HepG2 (cell line): ENCODE measurements around the gene CCNF.

ENCODE experiments used
- CTCF ChIP-seq: sonication (generic); formaldehyde crosslinking; IDR thresholded peaks from 2 replicates; pipeline ENCODE4 v1.5.0; 2020; ENCODE audit warnings: mild to moderate bottlenecking, missing genetic modification reagents, moderate library complexity
- FOXO4 ChIP-seq: sonication (generic); formaldehyde crosslinking; conservative IDR thresholded peaks from 2 replicates; pipeline ENCODE4 v1.8.1; 2023; ENCODE audit warnings: missing genetic modification reagents
- MAX ChIP-seq: IDR thresholded peaks from 2 replicates; pipeline ENCODE4 v1.6.1; 2012; ENCODE audit warnings: inconsistent platforms
- RCOR2 ChIP-seq: IDR thresholded peaks from 2 replicates; pipeline ENCODE4 v1.6.1; 2016; ENCODE audit warnings: missing biosample characterization, missing genetic modification reagents
- RNF219 ChIP-seq: sonication (generic); formaldehyde crosslinking; IDR thresholded peaks from 2 replicates; pipeline ENCODE4 v1.5.0; 2020; ENCODE audit warnings: mild to moderate bottlenecking, missing genetic modification reagents
- TAF1 ChIP-seq: sonication (generic); formaldehyde crosslinking; IDR thresholded peaks from 2 replicates; pipeline ENCODE4 v1.4.0; 2020; ENCODE audit warnings: missing genetic modification reagents
- ZNF605 ChIP-seq: sonication (generic); formaldehyde crosslinking; IDR thresholded peaks from 2 replicates; pipeline ENCODE4 v1.8.0; 2022; ENCODE audit warnings: mild to moderate bottlenecking, missing genetic modification reagents

- no peak for TF ChIP-seq CTCF (CRISPR knock-in tag)
- no peak for TF ChIP-seq TAF1 (CRISPR knock-in tag)
- no peak for TF ChIP-seq MAX
- TF ChIP-seq FOXO4 (CRISPR knock-in tag), result no peak
- no peak for TF ChIP-seq RCOR2 (CRISPR knock-in tag)
- TF ChIP-seq RNF219 (CRISPR knock-in tag), result no peak
- TF ChIP-seq ZNF605 (CRISPR knock-in tag), result no peak
Measured at GRCh38 chr16:2492292-2492691, 63.0 kb downstream of the CCNF start.
